ENCODE data around the gene SPATA46.

The SPATA46 gene

GRCh38 chr1:162396201-162396906, 19.7 kb upstream of the SPATA46 start (continued):
- TF ChIP-seq PRDM6 (tag by site-specific recombination; IDR thresholded peaks at IDR 0.05) (no peak), ZNF19 (tag by site-specific recombination; IDR thresholded peaks at IDR 0.05; ENCODE audit: low read depth) (no peak), ZNF112 (tag by site-specific recombination; IDR thresholded peaks at IDR 0.05) (no peak), ZNF354C (tag by site-specific recombination; IDR thresholded peaks at IDR 0.05; ENCODE audit: borderline replicate concordance, low read depth) (no peak), ZNF10 (tag by site-specific recombination; IDR thresholded peaks at IDR 0.05) (no peak)

- H3K4me1 ChIP-seq (ENCODE audit: control insufficient read depth, insufficient read depth, low read length) = no peaks in the 10 kb centered on the region
- H3K9me3 ChIP-seq (ENCODE audit: control insufficient read depth, insufficient read depth, low read depth, low read length) = no peaks in the 10 kb centered on the region
- no peak overlapping the region for H3K27ac ChIP-seq (ENCODE audit: extremely low read depth, low read depth, low read length)
- ChIA-PET CTCF (interaction anchor here (0.6 to 3.8 kb wide), 29 partner anchors 9 to 1150 kb away, joined by 3 to 27 read pairs (median 4); partner anchors contain the start of gene C1orf226), POLR2A (no interaction called here)
- no peaks in the 10 kb centered on the region for H3K36me3 ChIP-seq (ENCODE audit: control insufficient read depth in 2 of 2, insufficient read depth in 1 of 2, low read length in 2 of 2)
- no peak for TF ChIP-seq ZNF664 (tag by site-specific recombination; IDR thresholded peaks at IDR 0.05)
- TF ChIP-seq REPIN1 (tag by site-specific recombination; IDR thresholded peaks at IDR 0.05; ENCODE audit: low read depth) = no peak
- TF ChIP-seq ZBTB17 (tag by site-specific recombination; IDR thresholded peaks at IDR 0.05) = peak; percentile 78
- TF ChIP-seq ZNF2 (tag by site-specific recombination; IDR thresholded peaks at IDR 0.05) = 0 out of 2 replicates have a peak, but pooled peaks have one; percentile 35
- no peak for TF ChIP-seq ZNF157 (tag by site-specific recombination; IDR thresholded peaks at IDR 0.05)
- peak; percentile 45; the same call in 1 of the 2 replicates for TF ChIP-seq CTCF (tag by site-specific recombination; IDR thresholded peaks at IDR 0.05)
- TF ChIP-seq ZNF366 (tag by site-specific recombination; conservative IDR thresholded peaks at IDR 0.05) = peak; percentile 99
- TF ChIP-seq ZNF654 (tag by site-specific recombination; IDR thresholded peaks at IDR 0.05; ENCODE audit: low read depth) = peak; percentile 96
- 0 out of 2 replicates have a peak, but pooled peaks have one; percentile 16 for TF ChIP-seq KLF8 (tag by site-specific recombination; IDR thresholded peaks at IDR 0.05)
- TF ChIP-seq ZFP37 (tag by site-specific recombination; IDR thresholded peaks at IDR 0.05) = 0 out of 2 replicates have a peak, but pooled peaks have one; percentile 34
- TF ChIP-seq ZNF24 (tag by site-specific recombination; IDR thresholded peaks at IDR 0.05) = peak; percentile 91; the same call in 1 of the 2 replicates
- H3K4me3 ChIP-seq (ENCODE audit: low read depth, low read length) = no peak overlapping the region
Observed at GRCh38 chr1:162391790-162392563, 15.3 kb upstream of the SPATA46 start.

GRCh38 chr1:162390396-162391185, 13.9 kb upstream of the SPATA46 start:
- Histone ChIP-seq H3K9me3 (ENCODE audit: control insufficient read depth, insufficient read depth, low read depth, low read length) (no peaks in the 10 kb centered on the region), H3K36me3 (ENCODE audit: control insufficient read depth in 2 of 2, insufficient read depth in 1 of 2, low read length in 2 of 2) (no peaks in the 10 kb centered on the region), H3K27ac (ENCODE audit: extremely low read depth, low read depth, low read length) (no peak overlapping the region), H3K4me1 (ENCODE audit: control insufficient read depth, insufficient read depth, low read length) (no peaks in the 10 kb centered on the region), H3K4me3 (ENCODE audit: low read depth, low read length) (no peak overlapping the region)
- POLR2A ChIA-PET = no interaction called here
- CTCF ChIA-PET = interaction anchor here (0.7 to 3.8 kb wide), 6 partner anchors 10 to 354 kb away, joined by 3 to 27 read pairs (median 7); partner anchors contain the start of gene C1orf226
- no peak for TF ChIP-seq ZNF132 (tag by site-specific recombination; IDR thresholded peaks at IDR 0.05; ENCODE audit: borderline replicate concordance)
- no peak for TF ChIP-seq ZNF350 (tag by site-specific recombination; IDR thresholded peaks at IDR 0.05)
- TF ChIP-seq ZBTB48 (tag by site-specific recombination; IDR thresholded peaks at IDR 0.05) = no peak
- no peak for TF ChIP-seq ZNF391 (tag by site-specific recombination; IDR thresholded peaks at IDR 0.05; ENCODE audit: borderline replicate concordance, low read depth)
- no peak for TF ChIP-seq ZNF521 (tag by site-specific recombination; IDR thresholded peaks at IDR 0.05)
- no peak for TF ChIP-seq ZNF280C (tag by site-specific recombination; IDR thresholded peaks at IDR 0.05)
- no peak for TF ChIP-seq ZNF292 (tag by site-specific recombination; IDR thresholded peaks at IDR 0.05; ENCODE audit: borderline replicate concordance, low read depth)

Data from HEK293 (cell line).